Right lobe of liver (tissue), 4 donors: ENCODE data around the gene ZNF219.

Source experiments
- CTCF ChIP-seq, 4 donors: fragments of 200-600 bp in 3 of 4; fragments of 450-650 bp in 1 of 4; IDR thresholded peaks; one replicate each; pipeline versions ENCODE4 v1.5.1 to v1.8.0; 2016 to 2022; ENCODE audit warnings: antibody characterized with exemption in 4 of 4, mild to moderate bottlenecking in 2 of 4
- POLR2A ChIP-seq: fragments of 450-650 bp; IDR thresholded peaks from one replicate; pipeline ENCODE4 v1.6.1; 2017; ENCODE audit warnings: antibody characterized with exemption, mild to moderate bottlenecking
- donor health status: DM: no; HTN: no; CAD: no.
- donor health status: DM: no; HTN: no; CAD: no.
- donor health status: DM: no; HTN: yes; CAD: no.

DNA sequence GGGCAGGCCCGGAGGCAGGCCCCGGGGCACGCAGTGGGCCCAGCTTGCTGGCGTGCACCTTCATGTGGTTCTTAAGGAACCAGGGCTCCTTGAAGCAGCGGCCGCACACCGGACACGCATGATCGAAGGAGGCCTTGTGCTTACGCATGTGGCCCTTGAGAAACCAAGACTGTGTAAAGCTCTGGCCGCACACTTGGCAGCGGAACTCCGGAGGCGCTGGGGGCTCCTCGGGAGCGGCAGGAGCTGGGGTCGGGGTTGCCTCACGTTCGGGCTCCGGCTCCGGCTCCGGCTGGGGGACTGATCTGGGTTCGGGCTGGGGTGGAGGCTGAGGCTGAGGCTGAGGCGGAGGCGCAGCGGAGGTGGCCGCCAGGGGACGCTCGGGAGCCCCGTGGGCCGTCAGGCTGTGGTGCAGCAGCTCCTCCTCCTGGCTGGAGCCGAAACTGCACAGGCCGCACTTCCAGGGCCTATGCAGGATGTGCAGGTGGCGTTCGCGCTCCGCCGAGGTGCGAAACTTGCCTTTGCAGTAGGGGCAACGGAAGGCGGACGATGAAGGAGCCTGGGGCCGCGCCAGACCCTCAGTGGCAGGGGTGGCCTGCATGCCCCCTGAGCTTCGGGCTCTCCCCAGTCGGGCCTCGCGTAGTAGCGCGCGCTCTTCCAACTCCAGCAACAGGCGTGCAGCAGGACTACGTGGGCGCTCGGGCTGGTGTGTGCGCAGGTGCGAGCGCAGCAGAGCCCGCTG is 6.0 kb downstream of the ZNF219 start:
- TF ChIP-seq CTCF (IDR thresholded peaks at IDR 0.05) (peak; percentile 100), POLR2A (no peak)
